A549 (cell line): ENCODE data around the gene ARL3.

Experiments used
- HDAC2 ChIP-seq: fragments of 200-600 bp; sonication (generic); IDR thresholded peaks from 2 replicates; pipeline ENCODE4 v1.6.1; 2016
- NFE2L2 ChIP-seq: fragments of 150-350 bp; conservative IDR thresholded peaks from 2 replicates; pipeline ENCODE4 v1.6.1; 2014; ENCODE audit warnings: low read length
- NPAS2 ChIP-seq: fragments of 250-450 bp; sonication (Bioruptor Pico); IDR thresholded peaks from 2 replicates; pipeline ENCODE4 v1.8.0; 2022; ENCODE audit warnings: mild to moderate bottlenecking, moderate library complexity, borderline replicate concordance
- RFX5 ChIP-seq: fragments of 450-650 bp; IDR thresholded peaks from 2 replicates; pipeline ENCODE4 v1.7.1; 2014; ENCODE audit warnings: antibody characterized with exemption, mild to moderate bottlenecking, moderate library complexity
- SREBF2 ChIP-seq: fragments of 450-650 bp; IDR thresholded peaks from 2 replicates; pipeline ENCODE4 v1.6.1; 2014; ENCODE audit warnings: mild to moderate bottlenecking, moderate library complexity
- ZNF302 ChIP-seq: fragments of 250-450 bp; sonication (Bioruptor Pico); IDR thresholded peaks from 2 replicates; pipeline ENCODE4 v1.9.0; 2021; ENCODE audit warnings: inconsistent platforms, mild to moderate bottlenecking, moderate library complexity
- TF ChIP-seq, protein P1 (sequence below): fragments of >200 bp; sonication (Bioruptor Twin); formaldehyde crosslinking; IDR thresholded peaks from 3 replicates; pipeline ENCODE4 v1.5.1; 2016

DNA sequence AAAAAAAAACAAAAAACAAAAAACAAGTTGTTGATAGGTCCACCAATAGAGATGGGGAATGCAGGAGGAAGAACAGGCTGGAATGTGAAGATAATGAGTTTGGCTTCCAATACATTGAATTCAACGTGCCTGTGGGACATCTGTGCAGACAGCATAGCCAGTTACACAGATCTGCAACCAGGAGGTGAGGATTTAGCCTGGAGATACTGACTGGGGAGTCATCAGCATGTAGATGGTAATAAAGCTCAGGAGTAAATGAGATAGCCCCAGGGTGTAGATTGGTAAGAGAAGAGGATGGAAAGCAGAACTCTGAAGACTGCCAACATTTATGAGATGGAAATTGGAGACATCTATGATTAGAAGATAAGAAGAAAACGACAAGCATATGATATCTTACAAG is 74.7 kb downstream of the ARL3 start:
- TF ChIP-seq RFX5 (no peak), NPAS2 (CRISPR knock-in tag) (no peak), ZNF302 (CRISPR knock-in tag) (no peak), SREBF2 (no peak), HDAC2 (no peak), NFE2L2 (no peak)
- TF ChIP-seq, protein P1, sequence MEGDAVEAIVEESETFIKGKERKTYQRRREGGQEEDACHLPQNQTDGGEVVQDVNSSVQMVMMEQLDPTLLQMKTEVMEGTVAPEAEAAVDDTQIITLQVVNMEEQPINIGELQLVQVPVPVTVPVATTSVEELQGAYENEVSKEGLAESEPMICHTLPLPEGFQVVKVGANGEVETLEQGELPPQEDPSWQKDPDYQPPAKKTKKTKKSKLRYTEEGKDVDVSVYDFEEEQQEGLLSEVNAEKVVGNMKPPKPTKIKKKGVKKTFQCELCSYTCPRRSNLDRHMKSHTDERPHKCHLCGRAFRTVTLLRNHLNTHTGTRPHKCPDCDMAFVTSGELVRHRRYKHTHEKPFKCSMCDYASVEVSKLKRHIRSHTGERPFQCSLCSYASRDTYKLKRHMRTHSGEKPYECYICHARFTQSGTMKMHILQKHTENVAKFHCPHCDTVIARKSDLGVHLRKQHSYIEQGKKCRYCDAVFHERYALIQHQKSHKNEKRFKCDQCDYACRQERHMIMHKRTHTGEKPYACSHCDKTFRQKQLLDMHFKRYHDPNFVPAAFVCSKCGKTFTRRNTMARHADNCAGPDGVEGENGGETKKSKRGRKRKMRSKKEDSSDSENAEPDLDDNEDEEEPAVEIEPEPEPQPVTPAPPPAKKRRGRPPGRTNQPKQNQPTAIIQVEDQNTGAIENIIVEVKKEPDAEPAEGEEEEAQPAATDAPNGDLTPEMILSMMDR = no peak
